ENCODE measurements around the gene HIF1AN.
"Not testable (repeated sequence)": the region's sequence is repeated elsewhere in the genome, so short reads cannot be mapped to it uniquely, and the experiment has no call there.

Gene HIF1AN

DNA sequence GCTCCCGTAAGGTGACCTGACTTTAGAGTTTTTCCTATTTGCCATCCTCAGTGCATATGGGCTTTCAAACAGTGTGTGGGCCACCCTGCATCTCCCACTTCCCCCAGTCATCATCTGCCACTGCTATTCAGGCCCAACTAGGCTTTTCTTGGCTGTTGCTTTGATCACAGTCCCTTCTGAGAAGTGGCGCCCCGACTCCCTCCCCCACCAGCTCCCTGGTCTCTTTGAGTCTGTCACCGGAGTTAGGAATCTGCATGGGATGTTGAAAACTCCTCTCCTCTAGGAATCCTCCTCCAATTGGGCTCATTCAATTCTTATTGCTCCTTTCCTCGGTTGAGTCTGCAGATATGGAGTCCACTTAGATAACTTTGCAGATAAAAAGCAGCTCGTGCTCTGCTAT, 32.1 kb downstream of the HIF1AN start:
- no peak for DNase-seq

DNA sequence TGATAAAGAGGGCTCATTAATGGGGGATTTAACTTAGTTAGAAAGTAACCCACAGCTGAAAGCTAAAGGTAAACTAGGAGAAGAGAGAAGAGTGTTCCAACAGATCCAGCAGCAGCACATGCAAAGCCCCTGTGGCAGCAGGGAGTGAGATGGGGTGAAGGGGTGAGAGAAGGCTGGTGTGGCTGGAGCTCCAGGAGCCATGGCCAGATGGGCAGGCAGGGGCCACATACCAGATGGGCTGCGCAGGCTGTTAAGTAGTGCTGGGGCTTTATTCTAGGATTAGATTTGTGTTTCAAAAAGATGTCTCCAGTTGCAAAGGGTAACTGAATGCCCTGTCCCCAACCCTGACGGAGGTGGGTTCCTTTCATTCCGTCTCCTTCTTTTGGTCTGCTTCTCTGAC, 33.2 kb downstream of the HIF1AN start:
- DNase-seq: no peak

DNA sequence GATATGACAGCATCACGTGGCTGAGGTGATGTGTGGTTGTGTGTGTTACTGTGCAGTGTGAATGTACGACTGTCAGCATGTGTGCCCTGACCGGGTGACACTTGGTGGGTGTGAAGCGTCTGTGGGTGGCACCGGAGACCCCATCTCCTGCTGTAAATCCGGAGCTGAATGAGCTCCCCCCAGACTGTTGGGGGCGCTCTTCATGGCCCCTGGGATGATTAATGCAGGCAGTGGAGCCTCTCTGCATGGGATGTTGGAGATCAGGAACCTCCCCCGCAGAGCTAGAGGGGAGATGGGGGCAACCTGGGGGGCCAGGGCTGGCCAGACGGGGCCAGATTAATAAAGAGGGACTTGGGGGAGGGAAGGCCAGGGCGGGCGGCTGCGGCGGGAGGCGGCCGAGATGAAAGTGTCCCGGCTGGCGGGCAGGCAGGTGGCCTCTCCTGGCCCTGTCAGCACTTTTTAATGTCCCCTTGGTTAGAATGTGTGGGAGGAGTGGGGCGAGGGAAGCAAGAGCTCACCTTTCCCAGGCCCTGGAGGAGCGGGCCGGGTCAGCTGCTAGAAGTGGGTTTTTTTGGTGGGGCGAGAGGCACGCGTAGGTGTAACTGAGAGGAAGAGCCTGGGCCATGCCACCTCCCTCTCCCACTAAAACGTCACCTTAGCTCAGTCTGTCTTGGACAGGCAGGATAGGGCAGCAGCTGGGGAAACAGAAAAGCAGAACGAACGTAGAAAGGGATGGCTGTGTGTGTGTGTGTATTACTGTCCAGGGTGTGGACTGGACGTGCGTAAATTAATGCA, 34.1 kb downstream of the HIF1AN start:
- DNase-seq: no peak

DNA sequence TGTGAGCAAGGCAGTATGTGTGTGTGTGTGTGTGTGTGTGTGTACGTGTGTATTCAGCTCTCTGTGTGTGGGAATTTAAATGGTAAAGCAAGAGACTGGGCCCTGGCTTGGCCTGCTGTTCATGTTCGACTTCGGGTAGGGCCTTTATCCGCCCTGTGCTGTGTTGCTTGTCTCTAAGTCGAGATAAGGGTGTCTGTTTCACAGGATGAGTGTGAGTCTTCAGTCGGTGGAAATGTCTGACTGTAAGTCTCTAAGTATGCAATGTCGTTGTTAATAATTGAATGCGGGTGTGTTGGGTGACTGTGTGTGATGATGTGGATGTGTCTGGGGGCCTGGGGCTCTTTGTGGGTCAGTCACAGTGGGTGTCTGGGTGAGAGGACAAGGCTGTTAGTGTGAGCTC, 34.8 kb downstream of the HIF1AN start:
- DNase-seq: no peak

DNA sequence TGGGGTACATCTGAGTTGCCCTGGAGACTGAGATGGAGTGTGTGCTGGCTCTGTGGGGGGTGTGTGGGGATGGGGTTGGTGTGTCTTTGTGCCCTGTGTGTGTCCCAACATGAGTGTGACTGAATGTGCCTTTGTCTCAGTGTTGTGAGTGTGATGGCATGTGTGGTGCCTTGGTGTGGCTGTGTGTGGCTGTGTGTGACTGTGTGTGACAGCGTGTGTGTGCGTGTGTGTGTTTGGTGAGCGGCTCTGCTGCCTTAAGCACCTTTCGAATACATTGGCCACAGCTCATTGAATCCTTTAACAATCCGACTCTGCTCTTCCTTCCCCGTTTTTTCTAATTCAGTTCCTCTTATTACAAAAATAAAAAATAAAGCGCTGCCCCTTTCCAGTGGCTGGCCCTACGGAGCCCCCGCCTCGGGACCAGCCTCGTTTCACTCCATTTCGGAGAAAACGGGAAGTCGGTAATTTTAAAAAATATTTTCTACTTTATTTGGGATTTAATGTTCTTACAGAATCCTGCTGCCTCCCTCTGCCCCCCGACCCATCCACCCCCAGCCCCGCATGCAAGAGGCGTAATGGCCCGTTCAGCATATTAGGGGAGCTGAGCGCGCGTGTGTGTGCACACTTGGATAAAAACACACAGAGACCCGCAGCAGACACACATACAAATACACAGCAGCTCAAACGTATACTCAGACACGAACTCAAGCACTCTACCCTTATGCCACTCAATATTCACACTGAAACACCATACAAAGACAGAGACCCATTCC, 35.5 kb downstream of the HIF1AN start:
- no peak for DNase-seq

DNA sequence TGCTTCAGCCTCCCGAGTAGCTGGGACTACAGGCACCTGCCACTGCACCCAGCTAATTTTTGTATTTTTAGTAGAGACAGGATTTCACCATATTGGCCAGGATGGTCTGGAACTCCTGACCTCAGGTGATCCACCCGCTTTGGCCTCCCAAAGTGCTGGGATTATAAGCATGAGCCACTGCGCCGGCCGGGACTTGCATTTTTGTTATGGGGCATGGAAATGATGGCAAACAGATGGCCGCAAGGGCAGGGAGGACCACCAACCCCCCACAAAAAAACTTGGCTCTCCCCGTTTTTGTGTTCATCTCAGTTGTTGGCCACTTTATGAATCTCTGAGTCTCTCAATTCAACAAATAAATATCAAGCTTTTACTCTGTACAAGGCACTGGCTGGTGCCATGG, 39.4 kb downstream of the HIF1AN start:
- DNase-seq: not testable (repeated sequence)

DNA sequence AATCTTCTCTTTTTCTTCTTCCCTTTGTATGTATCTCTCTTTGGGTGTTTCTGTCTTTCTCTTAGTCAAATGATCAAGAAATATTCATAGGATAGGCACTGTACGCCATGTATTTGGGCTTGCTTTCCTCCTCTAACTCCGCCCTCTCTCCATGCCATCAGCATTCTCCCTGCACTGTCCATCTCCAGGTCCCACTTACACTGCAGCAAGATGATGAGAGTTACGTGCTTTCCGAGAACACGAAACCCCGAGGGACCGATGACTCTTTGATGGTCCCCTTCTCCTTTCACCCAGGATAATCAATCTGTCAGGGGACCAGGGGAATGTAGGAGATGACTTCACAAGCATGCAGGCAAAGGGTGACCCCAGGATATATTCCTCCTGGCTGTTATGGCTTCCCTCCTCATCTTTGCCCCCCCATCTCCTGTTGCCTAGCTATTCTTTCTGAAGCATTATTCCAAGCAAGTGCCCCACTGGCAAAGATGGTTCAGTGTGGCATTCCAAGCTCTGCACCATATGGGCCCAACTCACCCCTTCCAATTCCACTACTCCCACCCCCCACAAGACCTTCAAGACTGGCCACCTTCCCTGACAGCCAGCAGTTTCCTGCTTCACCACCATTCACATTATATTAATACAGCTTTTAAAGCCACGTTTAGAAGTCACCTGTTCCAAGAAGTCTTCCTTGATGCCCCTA, 40.0 kb downstream of the HIF1AN start:
- DNase-seq: no peak

DNA sequence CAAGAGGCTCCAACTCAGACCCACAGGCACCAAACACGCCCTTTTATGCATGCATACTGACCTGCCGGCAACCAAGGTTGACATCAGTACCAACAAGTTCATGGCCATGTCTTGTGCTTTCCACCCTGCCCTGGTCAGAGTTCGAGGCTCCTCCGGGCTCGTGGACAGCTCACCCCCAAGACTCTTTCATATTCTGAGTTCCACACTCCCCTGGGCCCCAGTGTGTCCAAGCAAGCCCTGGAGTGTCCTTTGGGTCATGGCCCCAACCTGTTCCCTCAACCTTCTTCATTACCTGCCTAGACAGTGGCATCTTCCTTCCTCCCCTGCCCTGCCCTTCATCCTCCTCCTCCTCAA, 40.5 kb downstream of the HIF1AN start:
- DNase-seq: no peak

DNA sequence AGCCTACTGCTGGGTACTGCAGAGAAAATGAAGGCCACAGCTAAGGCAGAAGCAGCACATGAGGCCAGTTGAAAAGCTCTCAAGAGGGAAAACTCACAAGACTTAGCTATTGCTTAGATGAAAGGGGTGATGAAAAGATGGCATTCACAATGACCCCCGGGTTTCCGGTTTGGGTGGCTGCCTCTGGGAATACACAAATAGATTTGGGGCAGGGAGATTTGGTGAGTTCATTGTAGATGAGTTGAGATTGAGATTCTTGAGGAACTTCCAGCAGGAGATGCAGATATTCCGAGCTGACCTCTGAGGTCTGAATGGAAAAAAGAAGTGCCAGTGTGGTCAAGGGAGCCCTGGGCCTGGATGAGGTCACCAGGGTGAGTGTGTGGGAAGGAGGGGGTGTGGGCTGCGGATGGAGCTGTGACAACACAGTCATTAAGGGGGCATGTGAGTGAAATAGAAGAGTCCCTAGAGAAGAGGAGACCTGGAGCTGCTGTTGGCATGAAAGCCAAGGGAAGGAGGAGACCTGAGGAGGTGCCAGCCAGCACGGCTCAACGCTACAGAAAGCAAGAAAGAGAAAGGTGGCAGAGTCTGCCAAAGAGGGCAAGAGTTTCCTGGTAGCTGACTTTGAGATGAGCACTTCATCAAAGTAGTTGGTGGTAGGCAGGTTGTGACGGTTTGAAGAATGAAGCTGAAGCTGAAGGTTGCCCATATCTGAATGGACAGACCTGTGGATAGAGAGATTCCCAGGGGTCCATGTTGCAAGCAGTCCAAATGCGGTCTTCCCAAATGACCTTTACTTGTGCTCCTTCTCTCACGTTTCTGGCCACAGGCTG, 43.7 kb downstream of the HIF1AN start:
- DNase-seq: no peak

DNA sequence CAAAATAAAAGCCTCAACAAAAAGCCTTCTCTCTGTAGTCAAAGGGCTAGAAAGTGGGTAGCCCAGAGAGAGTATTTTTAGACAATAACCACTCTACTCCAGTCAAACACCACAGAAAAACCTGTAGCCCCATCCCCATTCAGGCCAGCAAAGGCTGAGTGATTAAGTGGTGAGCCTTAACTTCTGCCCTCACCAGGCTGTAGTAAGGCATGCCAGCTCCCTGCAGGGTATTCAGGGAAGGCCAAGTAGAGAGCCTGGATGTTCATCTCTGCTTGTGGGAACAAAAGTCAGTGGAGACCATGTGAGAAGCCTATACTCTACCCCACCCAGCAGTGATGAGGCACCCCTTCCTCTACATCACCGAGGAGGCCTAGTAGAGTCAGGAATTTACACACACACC, 51.2 kb downstream of the HIF1AN start:
- no peak for DNase-seq

DNA sequence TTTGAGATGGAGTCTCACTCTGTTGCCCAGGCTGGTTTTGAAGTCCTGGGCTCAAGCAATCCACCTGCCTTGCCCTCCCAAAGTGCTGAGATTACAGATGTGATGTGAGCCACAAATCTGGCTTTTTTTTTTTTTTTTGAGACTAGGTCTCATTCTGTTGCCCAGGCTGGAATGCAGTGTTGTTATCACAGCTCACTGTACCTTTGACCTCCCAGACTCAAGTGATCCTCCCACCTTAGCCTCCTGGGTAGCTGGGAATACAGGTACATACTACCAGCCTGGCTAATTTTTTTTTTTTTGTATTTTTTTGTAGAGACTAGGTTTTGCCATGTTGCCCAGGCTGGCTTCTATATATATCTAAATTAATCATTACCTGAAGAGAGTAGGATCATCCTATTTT, 62.4 kb downstream of the HIF1AN start:
- no peak for DNase-seq

DNA sequence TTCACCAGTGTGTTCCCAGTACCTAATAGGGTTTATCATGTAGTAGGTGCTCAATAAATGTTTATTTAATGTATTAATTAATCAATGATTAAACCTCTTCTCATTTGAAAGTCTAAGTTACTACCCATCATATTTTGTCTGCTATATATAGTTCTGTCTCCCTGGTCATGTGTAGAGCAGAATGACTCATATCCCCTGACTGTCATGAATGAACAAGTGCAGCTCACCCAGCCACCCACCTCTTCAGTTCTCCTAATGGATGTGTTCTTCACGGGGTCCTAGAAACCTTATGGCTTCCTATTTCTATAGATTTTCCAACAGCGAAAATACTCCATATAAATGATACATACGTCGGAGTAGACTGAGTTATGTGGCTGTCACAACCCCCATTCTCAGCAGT, 64.5 kb downstream of the HIF1AN start:
- no peak for DNase-seq

DNA sequence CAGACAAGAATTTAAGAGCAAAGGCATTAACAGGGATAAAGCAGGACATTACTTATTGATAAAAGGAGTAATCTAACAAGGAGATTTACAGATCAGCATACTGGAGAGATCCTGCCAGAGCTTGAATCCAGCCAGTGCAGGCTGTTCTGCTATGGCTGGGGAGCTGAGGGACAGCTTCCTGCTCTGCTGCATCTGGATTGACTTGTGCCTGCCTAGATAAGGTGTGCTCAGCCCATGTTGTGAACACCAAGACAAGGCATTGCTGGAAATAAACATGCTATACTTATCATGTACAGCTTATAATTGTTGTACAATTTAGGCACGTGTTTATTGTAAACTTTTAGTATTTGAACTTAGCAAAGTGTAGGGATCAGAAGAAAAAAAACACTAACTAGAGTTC, 71.7 kb downstream of the HIF1AN start:
- DNase-seq: no peak
